CD8-positive, alpha-beta memory T cell (primary cell): Measurements from ENCODE around the gene CELF2. TPM values are rescaled to one million over a fixed set of nuclear protein-coding genes. Genes with fewer than 3 reads are reported as not detected.
A peak's percentile ranks its signal among the peaks of the same experiment; 100 is the strongest.
"Not testable (repeated sequence)": the region's sequence is repeated elsewhere in the genome, so short reads cannot be mapped to it uniquely, and the experiment has no call there.

Source experiments
- CTCF ChIA-PET: fragments of 350-600 bp; sonication (Branson Sonifier 250); formaldehyde crosslinking; loops from one replicate; lab custom pipeline; 2021; ENCODE audit warnings: antibody characterized with exemption; lab: Charles Lee
- POLR2A ChIA-PET: fragments of 350-600 bp; sonication (Branson Sonifier 250); formaldehyde crosslinking; loops from one replicate; lab custom pipeline; 2021; ENCODE audit warnings: antibody characterized with exemption; lab: Charles Lee
- DNase-seq, 5 donors: peaks; one replicate each; pipeline versions ENCODE4 v3.0.0 to v3.0.0-alpha.2; 2020 to 2022; ENCODE audit warnings: mixed read lengths in 1 of 5
- H3K27ac ChIP-seq: one replicate; pipeline ENCODE4 v1.7.0; 2013; ENCODE audit warnings: low read depth, mild to moderate bottlenecking, low read length, moderate library complexity
- H3K27me3 ChIP-seq: 2 replicates; pipeline ENCODE4 v1.7.0; 2013; ENCODE audit warnings: low read length, mild to moderate bottlenecking; ENCODE audit not compliant: insufficient read depth, poor library complexity, severe bottlenecking
- H3K36me3 ChIP-seq: 2 replicates; pipeline ENCODE4 v1.7.0; 2013; ENCODE audit warnings: mild to moderate bottlenecking, low read length, moderate library complexity; ENCODE audit not compliant: insufficient read depth
- H3K4me1 ChIP-seq: 2 replicates; pipeline ENCODE4 v1.7.0; 2013; ENCODE audit warnings: mild to moderate bottlenecking, low read length, moderate library complexity; ENCODE audit not compliant: insufficient read depth
- H3K4me3 ChIP-seq: 2 replicates; pipeline ENCODE4 v1.7.0; 2013; ENCODE audit warnings: mild to moderate bottlenecking, low read length
- H3K9me3 ChIP-seq: 2 replicates; pipeline ENCODE4 v1.7.0; 2013; ENCODE audit warnings: mild to moderate bottlenecking, low read length
- H3K27ac Mint-ChIP-seq, 8 donors: one replicate each; pipeline ENCODE4 v1.8.0; 2020 to 2021; ENCODE audit warnings: mixed read lengths in 8 of 8, mild to moderate bottlenecking in 6 of 8, inconsistent platforms in 3 of 8, moderate library complexity in 3 of 8
- H3K27me3 Mint-ChIP-seq, 2 donors: one replicate each; pipeline ENCODE4 v1.8.0; 2020 to 2021; ENCODE audit warnings: mixed read lengths in 2 of 2, mild to moderate bottlenecking in 1 of 2, moderate library complexity in 1 of 2
- H3K36me3 Mint-ChIP-seq, 3 donors: one replicate each; pipeline ENCODE4 v1.8.0; 2020 to 2021; ENCODE audit warnings: mixed read lengths in 3 of 3, inconsistent platforms in 1 of 3, mild to moderate bottlenecking in 1 of 3
- H3K4me1 Mint-ChIP-seq, 3 donors: one replicate each; pipeline ENCODE4 v1.8.0; 2020 to 2021; ENCODE audit warnings: mixed read lengths in 3 of 3, inconsistent platforms in 1 of 3, mild to moderate bottlenecking in 1 of 3
- H3K4me3 Mint-ChIP-seq, 7 donors: one replicate each; pipeline ENCODE4 v1.8.0; 2020 to 2021; ENCODE audit warnings: mixed read lengths in 7 of 7, mild to moderate bottlenecking in 6 of 7, moderate library complexity in 4 of 7, inconsistent platforms in 2 of 7
- H3K9me3 Mint-ChIP-seq, 5 donors: one replicate each; pipeline ENCODE4 v1.8.0; 2020 to 2022; ENCODE audit warnings: mixed read lengths in 5 of 5, mild to moderate bottlenecking in 3 of 5, moderate library complexity in 2 of 5, inconsistent platforms in 1 of 5
- polyA plus RNA-seq: library from polyadenylated mRNA; unstranded; fragments of 300-500 nt; fragmentation: Illumina TruSeq; gene quantifications from one replicate; pipeline ENCODE4 v1.2.3, GENCODE V29; 2021
- total RNA-seq, 2 experiments: library from RNA; stranded (reverse); gene quantifications; one replicate each; pipeline ENCODE4 v1.2.3, GENCODE V29; 2021

CELF2 gene
- total and polyA plus RNA-seq, 3 experiments from 2014 or later, result 154 to 166 (median 155) TPM

- H3K27ac ChIP-seq, result no peak overlapping the region
- H3K4me3 ChIP-seq, result no peak overlapping the region
- peaks cover 4% of the 10 kb centered on the region for H3K27me3 ChIP-seq
- no peaks in the 10 kb centered on the region for H3K9me3 ChIP-seq
- ChIA-PET CTCF (no interaction called here), POLR2A (no interaction called here)
- H3K27ac Mint-ChIP-seq, result peak overlapping the region in 1 of 8 donors; percentile 21
- peaks cover 0 to 1% of the 10 kb centered on the region in 2 donors for H3K27me3 Mint-ChIP-seq
- H3K9me3 Mint-ChIP-seq, result peaks cover 0 to 8% (median 3%) of the 10 kb centered on the region in 5 donors
- peaks cover 0 to 18% (median 3%) of the 10 kb centered on the region in 3 donors for H3K36me3 Mint-ChIP-seq
- H3K4me1 ChIP-seq, result no peaks in the 10 kb centered on the region
- no peaks in the 10 kb centered on the region for H3K4me1 Mint-ChIP-seq
- H3K4me3 Mint-ChIP-seq, result no peak overlapping the region
- no peak for DNase-seq
- H3K36me3 ChIP-seq, result no peaks in the 10 kb centered on the region
These were observed 342.2 kb downstream of the CELF2 start for GRCh38 chr10:11359869-11360268.

GRCh38 chr10:11363497-11363896 lies 345.8 kb downstream of the CELF2 start:
- peak overlapping the region in 1 of 8 donors; percentile 66 for H3K27ac Mint-ChIP-seq
- CTCF ChIA-PET, result no interaction called here
- H3K9me3 Mint-ChIP-seq, result peaks cover 0 to 8% (median 3%) of the 10 kb centered on the region in 5 donors
- Histone ChIP-seq H3K4me3 (no peak overlapping the region), H3K9me3 (no peaks in the 10 kb centered on the region), H3K27me3 (no peaks in the 10 kb centered on the region), H3K4me1 (no peaks in the 10 kb centered on the region), H3K36me3 (no peaks in the 10 kb centered on the region), H3K27ac (no peak overlapping the region)
- H3K36me3 Mint-ChIP-seq, result peaks cover 0 to 9% (median 2%) of the 10 kb centered on the region in 3 donors
- DNase-seq, result no peak
- peaks cover 0 to 1% of the 10 kb centered on the region in 2 donors for H3K27me3 Mint-ChIP-seq
- H3K4me3 Mint-ChIP-seq, result no peak overlapping the region
- POLR2A ChIA-PET, result no interaction called here
- peaks cover 0 to 4% (median 4%) of the 10 kb centered on the region in 3 donors for H3K4me1 Mint-ChIP-seq

- no peak overlapping the region for H3K27ac ChIP-seq
- no peaks in the 10 kb centered on the region for H3K4me1 ChIP-seq
- Mint-ChIP-seq H3K9me3 (peaks cover 0 to 4% (median 2%) of the 10 kb centered on the region in 5 donors), H3K27me3 (peaks cover 0 to 1% of the 10 kb centered on the region in 2 donors), H3K36me3 (peaks cover 0 to 9% (median 2%) of the 10 kb centered on the region in 3 donors), H3K4me1 (peaks cover 0 to 4% (median 4%) of the 10 kb centered on the region in 3 donors), H3K4me3 (no peak overlapping the region), H3K27ac (peak overlapping the region in 2 of 8 donors; percentile 25 to 29)
- no peaks in the 10 kb centered on the region for H3K27me3 ChIP-seq
- ChIA-PET POLR2A (no interaction called here), CTCF (interaction anchor here (1.5 kb wide), 1 partner anchor 9 kb away, joined by 4 read pairs; no protein-coding TSS in a partner anchor)
- H3K4me3 ChIP-seq, result no peak overlapping the region
- no peaks in the 10 kb centered on the region for H3K36me3 ChIP-seq
- no peaks in the 10 kb centered on the region for H3K9me3 ChIP-seq
- DNase-seq, result no peak
These were observed 346.6 kb downstream of the CELF2 start for GRCh38 chr10:11364241-11364640.

- H3K9me3 Mint-ChIP-seq, H3K27ac ChIP-seq, H3K27me3 ChIP-seq, H3K4me1 ChIP-seq, DNase-seq, H3K4me3 Mint-ChIP-seq, H3K9me3 ChIP-seq, POLR2A ChIA-PET, H3K36me3 Mint-ChIP-seq, H3K27me3 Mint-ChIP-seq, H3K4me1 Mint-ChIP-seq, H3K4me3 ChIP-seq, H3K36me3 ChIP-seq, H3K27ac Mint-ChIP-seq: not testable (repeated sequence)
- CTCF ChIA-PET, result interaction anchor here (0.6 to 1.3 kb wide), 2 partner anchors 11 to 915 kb away, joined by 3 read pairs; no protein-coding TSS in a partner anchor
These were observed 349.2 kb downstream of the CELF2 start for GRCh38 chr10:11366889-11367288.

- Histone ChIP-seq H3K36me3 (no peaks in the 10 kb centered on the region), H3K27ac (no peak overlapping the region), H3K9me3 (no peaks in the 10 kb centered on the region), H3K4me3 (no peak overlapping the region), H3K27me3 (no peaks in the 10 kb centered on the region), H3K4me1 (no peaks in the 10 kb centered on the region)
- Mint-ChIP-seq H3K27ac (no peak overlapping the region), H3K4me1 (peaks cover 0 to 4% (median 4%) of the 10 kb centered on the region in 3 donors), H3K36me3 (peaks cover 0 to 1% (median 0%) of the 10 kb centered on the region in 3 donors), H3K4me3 (no peak overlapping the region), H3K9me3 (no peaks in the 10 kb centered on the region), H3K27me3 (peaks cover 0 to 3% of the 10 kb centered on the region in 2 donors)
- DNase-seq, result no peak
- ChIA-PET CTCF (interaction anchor here (0.6 to 1.3 kb wide), 2 partner anchors 11 to 914 kb away, joined by 3 read pairs; no protein-coding TSS in a partner anchor), POLR2A (no interaction called here)
These were observed 349.8 kb downstream of the CELF2 start for GRCh38 chr10:11367505-11367904.

GRCh38 chr10:11373717-11374171 lies 356.1 kb downstream of the CELF2 start:
- Histone ChIP-seq H3K36me3 (no peaks in the 10 kb centered on the region), H3K27ac (no peak overlapping the region), H3K4me1 (no peaks in the 10 kb centered on the region), H3K4me3 (no peak overlapping the region), H3K9me3 (no peaks in the 10 kb centered on the region), H3K27me3 (no peaks in the 10 kb centered on the region)
- peaks cover 0 to 8% (median 0%) of the 10 kb centered on the region in 3 donors for H3K36me3 Mint-ChIP-seq
- H3K27ac Mint-ChIP-seq, result peak overlapping the region in 2 of 8 donors; percentile 17 to 78
- H3K4me3 Mint-ChIP-seq, result no peak overlapping the region
- peaks cover 0 to 5% of the 10 kb centered on the region in 2 donors for H3K27me3 Mint-ChIP-seq
- no peaks in the 10 kb centered on the region for H3K9me3 Mint-ChIP-seq
- no peaks in the 10 kb centered on the region for H3K4me1 Mint-ChIP-seq
- ChIA-PET CTCF (no interaction called here), POLR2A (no interaction called here)
- no peak for DNase-seq

- CTCF ChIA-PET, result no interaction called here
- no peaks in the 10 kb centered on the region for H3K4me1 ChIP-seq
These were observed 359.6 kb downstream of the CELF2 start for GRCh38 chr10:11377267-11377666.

GRCh38 chr10:11378835-11379234 lies 361.2 kb downstream of the CELF2 start:
- no peak for DNase-seq
- Histone ChIP-seq H3K27me3 (no peaks in the 10 kb centered on the region), H3K9me3 (no peaks in the 10 kb centered on the region), H3K4me1 (no peaks in the 10 kb centered on the region), H3K4me3 (no peak overlapping the region), H3K27ac (no peak overlapping the region), H3K36me3 (no peaks in the 10 kb centered on the region)
- ChIA-PET POLR2A (no interaction called here), CTCF (no interaction called here)
- Mint-ChIP-seq H3K4me3 (no peak overlapping the region), H3K36me3 (no peaks in the 10 kb centered on the region), H3K27ac (no peak overlapping the region), H3K9me3 (no peaks in the 10 kb centered on the region), H3K4me1 (no peaks in the 10 kb centered on the region), H3K27me3 (peaks cover 0 to 2% of the 10 kb centered on the region in 2 donors)

More at GRCh38 chr10:11377267-11377666, 359.6 kb downstream of the CELF2 start:
- peaks cover 0 to 8% (median 0%) of the 10 kb centered on the region in 3 donors for H3K36me3 Mint-ChIP-seq
- no peaks in the 10 kb centered on the region for H3K27me3 ChIP-seq
- H3K27ac Mint-ChIP-seq, result no peak overlapping the region
- no peaks in the 10 kb centered on the region for H3K9me3 Mint-ChIP-seq
- H3K27me3 Mint-ChIP-seq, result peaks cover 0 to 3% of the 10 kb centered on the region in 2 donors
- H3K36me3 ChIP-seq, result no peaks in the 10 kb centered on the region
- no peak for DNase-seq
- no peaks in the 10 kb centered on the region for H3K9me3 ChIP-seq
- no peak overlapping the region for H3K4me3 Mint-ChIP-seq
- POLR2A ChIA-PET, result no interaction called here
- H3K4me3 ChIP-seq, result no peak overlapping the region
- H3K27ac ChIP-seq, result no peak overlapping the region
- no peaks in the 10 kb centered on the region for H3K4me1 Mint-ChIP-seq
